Measurements from ENCODE around the gene CLIP2.

DNA sequence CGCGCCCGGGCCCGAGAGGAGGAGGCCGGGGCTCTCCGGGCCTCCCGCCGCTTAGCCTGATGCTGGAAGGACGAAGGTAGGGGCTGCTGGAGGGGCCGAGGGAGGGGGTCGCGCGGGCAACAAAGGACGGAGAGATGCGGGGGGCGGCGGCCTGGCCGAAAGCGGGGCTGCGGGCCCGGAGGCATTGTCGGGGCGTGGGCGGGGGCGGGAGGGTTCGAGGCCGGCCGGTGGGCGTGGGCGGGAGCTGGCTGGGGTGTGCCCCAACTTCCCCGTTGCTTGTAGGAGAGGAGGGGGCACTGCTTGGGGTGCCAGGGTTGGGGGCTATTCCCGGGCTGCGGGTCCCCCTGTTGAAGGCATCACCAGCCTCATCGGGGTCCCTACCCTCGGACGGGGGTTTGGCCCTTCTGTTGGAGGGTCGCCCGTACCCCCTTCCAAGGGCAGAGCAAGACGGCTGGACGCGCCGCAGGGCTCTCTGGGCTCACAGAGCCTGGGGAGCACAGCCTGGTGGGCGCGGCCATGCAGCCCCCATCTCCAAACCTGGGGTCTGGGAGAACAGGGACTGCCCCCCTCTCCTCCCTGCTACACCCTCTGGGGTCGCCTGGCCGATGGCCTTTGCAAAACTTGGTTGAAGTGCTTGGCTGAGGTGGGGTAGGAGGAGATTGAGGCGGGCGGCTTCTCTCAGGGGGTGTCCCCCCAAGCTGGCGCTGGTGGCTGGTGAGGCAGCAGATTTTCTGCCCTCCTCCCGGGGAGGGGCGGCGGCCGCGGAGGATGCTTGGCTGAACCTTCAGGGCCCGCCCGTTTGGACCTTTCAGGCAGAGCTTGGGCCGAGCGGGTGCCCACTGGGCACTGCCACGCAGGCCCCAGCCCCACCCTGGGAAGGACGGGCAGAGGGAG is 699 bp downstream of the CLIP2 start:
- TF ChIP-seq, protein P1, sequence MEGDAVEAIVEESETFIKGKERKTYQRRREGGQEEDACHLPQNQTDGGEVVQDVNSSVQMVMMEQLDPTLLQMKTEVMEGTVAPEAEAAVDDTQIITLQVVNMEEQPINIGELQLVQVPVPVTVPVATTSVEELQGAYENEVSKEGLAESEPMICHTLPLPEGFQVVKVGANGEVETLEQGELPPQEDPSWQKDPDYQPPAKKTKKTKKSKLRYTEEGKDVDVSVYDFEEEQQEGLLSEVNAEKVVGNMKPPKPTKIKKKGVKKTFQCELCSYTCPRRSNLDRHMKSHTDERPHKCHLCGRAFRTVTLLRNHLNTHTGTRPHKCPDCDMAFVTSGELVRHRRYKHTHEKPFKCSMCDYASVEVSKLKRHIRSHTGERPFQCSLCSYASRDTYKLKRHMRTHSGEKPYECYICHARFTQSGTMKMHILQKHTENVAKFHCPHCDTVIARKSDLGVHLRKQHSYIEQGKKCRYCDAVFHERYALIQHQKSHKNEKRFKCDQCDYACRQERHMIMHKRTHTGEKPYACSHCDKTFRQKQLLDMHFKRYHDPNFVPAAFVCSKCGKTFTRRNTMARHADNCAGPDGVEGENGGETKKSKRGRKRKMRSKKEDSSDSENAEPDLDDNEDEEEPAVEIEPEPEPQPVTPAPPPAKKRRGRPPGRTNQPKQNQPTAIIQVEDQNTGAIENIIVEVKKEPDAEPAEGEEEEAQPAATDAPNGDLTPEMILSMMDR (IDR thresholded peaks at IDR 0.05): no peak
- no peak for TF ChIP-seq POLR2AphosphoS5 (IDR thresholded peaks at IDR 0.05; ENCODE audit: low read depth, low read length)
- peak; percentile 26; the same call in 1 of the 2 replicates for TF ChIP-seq SIN3A (IDR thresholded peaks at IDR 0.05; ENCODE audit: borderline replicate concordance, insufficient read depth, low read depth, low read length)

Measured in Panc1 (cell line).